Activated naive CD4-positive, alpha-beta T cell treated with anti-CD3 and anti-CD28 coated beads for 36 hours (primary cell): Measurements from ENCODE around the gene VN1R4. TPM values are rescaled to one million over a fixed set of nuclear protein-coding genes. Genes with fewer than 3 reads are reported as not detected.
"Not testable (repeated sequence)": the region's sequence is repeated elsewhere in the genome, so short reads cannot be mapped to it uniquely, and the experiment has no call there.

Source experiments
- CTCF ChIA-PET: fragments of 350-600 bp; sonication (Branson Sonifier 250); formaldehyde crosslinking; loops from one replicate; lab custom pipeline; 2021; ENCODE audit warnings: antibody characterized with exemption; lab: Charles Lee
- DNase-seq: peaks from one replicate; pipeline ENCODE4 v3.0.0-alpha.2; 2020
- H3K27ac Mint-ChIP-seq: one replicate; pipeline ENCODE4 v1.8.0; 2021; ENCODE audit warnings: mild to moderate bottlenecking, mixed read lengths
- H3K27me3 Mint-ChIP-seq: one replicate; pipeline ENCODE4 v1.8.0; 2021; ENCODE audit warnings: low read depth, mixed read lengths
- H3K36me3 Mint-ChIP-seq: one replicate; pipeline ENCODE4 v1.8.0; 2021; ENCODE audit warnings: low read depth, mixed read lengths
- H3K4me1 Mint-ChIP-seq: one replicate; pipeline ENCODE4 v1.8.0; 2021; ENCODE audit warnings: low read depth, mixed read lengths
- H3K4me3 Mint-ChIP-seq: one replicate; pipeline ENCODE4 v1.8.0; 2021; ENCODE audit warnings: mild to moderate bottlenecking, moderate library complexity, mixed read lengths
- H3K9me3 Mint-ChIP-seq: one replicate; pipeline ENCODE4 v1.8.0; 2021; ENCODE audit warnings: mixed read lengths
- intact Hi-C: fragments of 100-400 bp; cut with micrococcal nuclease; formaldehyde crosslinking; loops from one replicate; pipeline ENCODE4 v1.15.1; 2023
- total RNA-seq, 2 experiments: library from RNA; stranded (reverse); gene quantifications; one replicate each; pipeline ENCODE4 v1.2.3, GENCODE V29; 2021

Gene VN1R4
- total RNA-seq, 2 experiments from 2014 or later = not detected

DNA sequence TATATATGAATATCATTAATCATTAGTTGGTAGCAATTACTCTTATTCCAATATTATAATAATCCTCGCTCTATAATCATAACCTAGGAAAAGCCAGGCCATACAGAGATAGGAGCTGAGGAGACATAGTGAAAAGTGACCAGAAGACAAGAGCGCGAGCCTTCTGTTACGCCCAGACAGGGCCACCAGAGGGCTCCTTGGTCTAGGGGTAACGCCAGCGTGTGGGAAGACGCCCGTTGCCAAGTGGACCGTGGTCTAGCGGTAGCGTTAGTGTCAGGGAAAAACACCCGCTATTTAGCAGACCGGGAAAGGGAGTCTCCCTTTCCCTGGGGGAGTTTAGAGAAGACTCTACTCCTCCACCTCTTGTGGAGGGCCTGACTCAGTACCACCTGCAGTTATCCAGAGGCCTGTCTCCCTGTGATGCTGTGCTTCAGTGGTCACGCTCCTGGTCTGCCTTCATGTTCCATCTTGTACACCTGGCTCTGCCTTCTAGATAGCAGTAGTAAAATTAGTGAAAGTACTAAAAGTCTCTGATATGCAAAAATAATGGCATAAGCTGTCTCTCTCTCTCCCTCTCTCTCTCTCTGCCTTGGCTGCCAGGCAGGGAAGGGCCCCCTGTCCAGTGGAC lies 9.7 kb downstream of the VN1R4 start, which contains the start of gene VN1R2:
VN1R2 (plus strand) TSS at position 578 of the 628 bp plus-strand sequence. CDS start 84 bp downstream, outside the sequence.
- peaks cover 18% of the 10 kb centered on the region for H3K36me3 Mint-ChIP-seq
- H3K27ac Mint-ChIP-seq, CTCF ChIA-PET, DNase-seq, H3K4me3 Mint-ChIP-seq, H3K4me1 Mint-ChIP-seq: not testable (repeated sequence)
- peaks cover 11% of the 10 kb centered on the region for H3K27me3 Mint-ChIP-seq
- H3K9me3 Mint-ChIP-seq = peaks cover 25% of the 10 kb centered on the region
- intact Hi-C loops = loop anchor here (10.0 kb wide), 1 partner anchor 103 kb away; the partner anchor contains the start of gene ZNF347

DNA sequence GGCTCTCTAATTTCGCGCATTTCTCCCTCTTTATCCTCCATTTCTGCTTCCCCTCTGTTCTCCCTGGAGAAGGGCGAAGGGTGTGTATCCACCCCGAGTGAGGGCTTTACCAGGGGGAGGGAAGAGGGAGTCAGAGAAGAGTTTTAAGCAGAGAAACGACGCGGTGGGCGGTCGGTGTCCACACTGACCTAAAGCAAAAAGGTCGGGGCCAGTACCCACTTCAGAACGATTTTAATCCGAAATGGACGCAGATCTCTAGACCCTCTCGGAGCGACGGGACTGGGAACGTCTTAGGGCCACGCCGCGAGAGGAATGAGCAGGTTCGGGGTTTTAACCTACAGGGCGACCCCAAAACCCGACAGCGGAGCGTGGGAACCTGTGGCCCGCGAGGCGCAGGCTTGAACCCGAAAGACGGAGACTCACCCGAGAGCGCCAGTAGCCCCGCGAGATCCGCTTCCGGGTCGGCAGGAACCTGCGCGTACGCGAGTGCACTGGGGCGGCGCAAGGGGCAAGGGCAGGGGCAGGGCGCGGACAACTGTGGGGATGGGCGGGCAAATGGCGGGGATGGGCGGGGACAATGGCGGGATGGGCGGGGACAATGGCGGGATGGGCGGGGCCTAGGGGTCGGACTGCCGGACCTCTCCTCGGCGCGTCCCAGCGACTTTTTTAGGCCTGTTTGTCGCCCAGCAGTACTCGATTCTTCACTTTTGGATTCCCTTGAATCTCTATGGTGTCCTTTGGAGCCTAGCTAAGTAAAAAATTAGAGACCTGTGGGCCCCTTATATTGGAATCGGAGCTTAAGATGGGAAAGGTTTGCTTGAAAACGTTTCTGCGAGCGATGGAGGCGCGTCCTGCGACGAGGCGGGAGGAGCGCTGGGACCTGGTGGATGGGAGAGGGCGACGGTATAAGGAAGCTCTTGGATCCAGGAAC lies 12.8 kb downstream of the VN1R4 start, which contains the start of gene ZNF677:
ZNF677 (minus strand) TSS at position 463 of the 931 bp plus-strand sequence. CDS start 3,323 bp downstream, outside the sequence.
- Mint-ChIP-seq H3K27ac (no peak within 1 kb of the TSS), H3K27me3 (peaks cover 8% of the 10 kb centered on the region), H3K4me1 (peaks cover 7% of the 10 kb centered on the region), H3K9me3 (peaks cover 34% of the 10 kb centered on the region), H3K4me3 (peak within 1 kb of the TSS; percentile 83), H3K36me3 (peaks cover 41% of the 10 kb centered on the region)
- intact Hi-C loops = loop anchor here (1.0 to 10.0 kb wide), 3 partner anchors 57 to 100 kb away; partner anchors contain the start of genes ZNF347 and ZNF845
- CTCF ChIA-PET = no interaction called here
- DNase-seq = peak; percentile 91

GRCh38 chr19:53246498-53246897 lies 21.0 kb downstream of the VN1R4 start:
- no peak overlapping the region for H3K27ac Mint-ChIP-seq
- peaks cover 67% of the 10 kb centered on the region for H3K9me3 Mint-ChIP-seq
- H3K4me3 Mint-ChIP-seq = no peak overlapping the region
- H3K4me1 Mint-ChIP-seq = no peaks in the 10 kb centered on the region
- DNase-seq = no peak
- H3K36me3 Mint-ChIP-seq = peaks cover 78% of the 10 kb centered on the region
- intact Hi-C loops = no loop called here
- no peaks in the 10 kb centered on the region for H3K27me3 Mint-ChIP-seq
- CTCF ChIA-PET = no interaction called here

GRCh38 chr19:53237114-53237777 lies 30.3 kb downstream of the VN1R4 start:
- Mint-ChIP-seq H3K27me3 (no peaks in the 10 kb centered on the region), H3K27ac (no peak overlapping the region), H3K9me3 (peaks cover 56% of the 10 kb centered on the region), H3K4me3 (no peak overlapping the region), H3K36me3 (peaks cover 56% of the 10 kb centered on the region), H3K4me1 (no peaks in the 10 kb centered on the region)
- CTCF ChIA-PET = no interaction called here
- no peak for DNase-seq
- intact Hi-C loops = no loop called here

DNA sequence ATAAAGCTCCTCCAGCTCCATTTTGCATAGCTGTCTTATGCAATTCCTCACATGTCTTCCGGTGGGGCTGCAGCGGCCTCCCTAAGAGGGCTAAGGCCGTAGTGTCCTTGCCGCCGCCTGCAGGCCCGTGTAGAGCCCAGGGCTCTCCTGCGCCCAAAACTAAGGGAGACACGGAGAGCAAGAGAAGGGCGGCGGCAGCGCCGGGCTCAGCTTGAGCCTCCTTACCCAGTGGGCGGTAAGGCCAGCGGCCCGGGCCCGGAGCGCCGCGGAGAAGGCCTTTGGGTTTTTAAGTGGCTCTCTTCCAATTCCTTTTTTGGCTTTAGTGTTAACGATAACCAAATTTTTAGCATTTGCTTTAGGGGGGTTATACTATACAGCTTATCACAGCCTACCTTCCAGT lies 42.9 kb downstream of the VN1R4 start:
- intact Hi-C loops = no loop called here
- Mint-ChIP-seq H3K4me1 (no peaks in the 10 kb centered on the region), H3K36me3 (peaks cover 33% of the 10 kb centered on the region), H3K27me3 (no peaks in the 10 kb centered on the region), H3K4me3 (no peak overlapping the region), H3K27ac (no peak overlapping the region), H3K9me3 (peaks cover 45% of the 10 kb centered on the region)
- CTCF ChIA-PET = no interaction called here
- DNase-seq = no peak

DNA sequence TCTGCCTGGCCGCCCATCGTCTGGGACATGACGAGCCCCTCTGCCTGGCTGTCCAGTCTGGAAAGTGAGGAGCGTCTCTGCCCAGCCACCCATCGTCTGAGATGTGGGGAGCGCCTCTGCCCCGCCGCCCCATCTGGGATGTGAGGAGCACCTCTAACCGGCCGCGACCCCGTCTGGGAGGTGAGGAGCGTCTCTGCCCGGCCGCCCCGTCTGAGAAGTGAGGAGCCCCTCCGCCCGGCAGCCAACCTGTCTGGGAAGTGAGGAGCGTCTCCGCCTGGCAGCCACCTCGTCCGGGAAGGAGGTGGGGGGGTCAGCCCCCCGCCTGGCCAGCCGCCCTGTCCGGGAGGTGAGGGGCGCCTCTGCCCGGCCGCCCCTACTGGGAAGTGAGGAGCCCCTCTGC lies 44.8 kb downstream of the VN1R4 start:
- DNase-seq, H3K4me3 Mint-ChIP-seq, H3K4me1 Mint-ChIP-seq, CTCF ChIA-PET, intact Hi-C loops, H3K27me3 Mint-ChIP-seq, H3K27ac Mint-ChIP-seq: not testable (repeated sequence)
- Mint-ChIP-seq H3K36me3 (peaks cover 33% of the 10 kb centered on the region), H3K9me3 (peaks cover 46% of the 10 kb centered on the region)

Other genes starting within 250 kb of the VN1R4 start
- not detected for gene ERVV-2, start 223.0 kb downstream of the VN1R4 start, total RNA-seq
- 10 to 100 TPM; 23.5 to 25.2 TPM for gene ZNF160, start 164.3 kb downstream of the VN1R4 start, total RNA-seq
- 1 to 10 TPM in 1 of 2 experiments, under 1 TPM in 1; 0.74 to 1.0 TPM for gene ZNF415, start 134.8 kb downstream of the VN1R4 start, total RNA-seq
- 1 to 10 TPM; 3.7 TPM for gene ZNF347, start 108.7 kb downstream of the VN1R4 start, total RNA-seq
- 1 to 10 TPM; 4.3 to 5.5 TPM for gene ZNF665, start 74.4 kb downstream of the VN1R4 start, total RNA-seq
- gene ZNF677, start 12.8 kb downstream of the VN1R4 start, total RNA-seq = 1 to 10 TPM; 4.0 to 5.4 TPM
- gene VN1R2, start 9.4 kb downstream of the VN1R4 start, total RNA-seq = not detected
- 1 to 10 TPM; 4.3 to 4.5 TPM for gene ZNF845, start 66.0 kb upstream of the VN1R4 start, total RNA-seq
- 10 to 100 TPM; 16.2 to 17.4 TPM for gene ZNF525, start 98.0 kb upstream of the VN1R4 start, total RNA-seq
- 1 to 10 TPM; 7.9 to 8.0 TPM for gene ZNF765, start 127.4 kb upstream of the VN1R4 start, total RNA-seq
- gene ZNF761, start 164.3 kb upstream of the VN1R4 start, total RNA-seq = 10 to 100 TPM in 1 of 2 experiments, 1 to 10 TPM in 1; 8.7 to 10.0 TPM
- gene ZNF813, start 200.0 kb upstream of the VN1R4 start, total RNA-seq = 1 to 10 TPM; 4.5 to 5.6 TPM